HepG2 (cell line): ENCODE measurements around the gene GINS2. TPM values are rescaled to one million over a fixed set of nuclear protein-coding genes. Genes with fewer than 3 reads are reported as not detected.
A peak's percentile ranks its signal among the peaks of the same experiment; 100 is the strongest.

Experiments used
- ATAC-seq: fragments of 200-7000 bp; cut with Tn5 transposase; 3 replicates; pipeline ENCODE4 v1.9.1; 2020; ENCODE audit warnings: mild to moderate bottlenecking, moderate library complexity
- BruUV-seq: library from RNA; stranded (reverse); fragments of 400-500 nt; replicated peaks from 2 replicates; lab custom pipeline; 2021; lab: Mats Ljungman, UMichigan
- CTCF ChIA-PET: fragments of 300-600 bp; formaldehyde crosslinking; extraction: SDS; loops from one replicate; lab custom pipeline; 2021; ENCODE audit warnings: low total read pairs, inconsistent platforms, low intra/inter-chr PET ratio; lab: Yijun Ruan, JAX
- POLR2A ChIA-PET: fragments of 350-600 bp; sonication (Branson Sonifier 250); formaldehyde crosslinking; loops from one replicate; lab custom pipeline; 2020; ENCODE audit warnings: antibody characterized with exemption, inconsistent platforms; lab: Yijun Ruan, JAX
- DNase-seq: peaks from one replicate; pipeline ENCODE4 v3.0.0-alpha.2; 2015; ENCODE audit warnings: low spot score
- FAIRE-seq: peaks from 3 replicates; lab custom pipeline; 2011; peaks lifted over from hg19 to GRCh38; lab: Jason Lieb, UNC
- H2AFZ ChIP-seq: one replicate; pipeline ENCODE4 v1.6.1; 2011; ENCODE audit warnings: low read length, inconsistent platforms
- H3K27ac ChIP-seq: fragments of 300-600 bp; 3 replicates; pipeline ENCODE4 v1.8.0; 2011; ENCODE audit warnings: mixed run types, mild to moderate bottlenecking, mixed read lengths, low read length, inconsistent platforms; ENCODE audit not compliant: insufficient read depth; ENCODE audit errors: extremely low read length
- H3K27me3 ChIP-seq, 2 experiments: fragments of 200-600 bp in 1 of 2; 2 replicates in 1 of 2; 3 replicates in 1 of 2; pipeline versions ENCODE4 v1.6.0 to v1.8.0; 2011; ENCODE audit warnings: low read length in 2 of 2, mild to moderate bottlenecking in 2 of 2, moderate library complexity in 2 of 2, inconsistent platforms in 1 of 2; ENCODE audit not compliant: insufficient read depth in 2 of 2, control insufficient read depth in 1 of 2
- H3K36me3 ChIP-seq, 2 experiments: fragments of 200-600 bp in 1 of 2; replicated peaks in 1 of 2; 2 replicates in 1 of 2; 3 replicates in 1 of 2; pipeline versions ENCODE4 v1.5.1 to v1.8.0; 2011; ENCODE audit warnings: low read length in 2 of 2, inconsistent platforms in 1 of 2; ENCODE audit not compliant: insufficient read depth in 2 of 2, control insufficient read depth in 1 of 2
- H3K4me1 ChIP-seq: 2 replicates; pipeline ENCODE4 v1.5.1; 2012; ENCODE audit warnings: low read length, inconsistent platforms; ENCODE audit not compliant: insufficient read depth
- H3K4me2 ChIP-seq: 2 replicates; pipeline ENCODE4 v1.6.0; 2011; ENCODE audit warnings: low read depth, low read length, inconsistent platforms
- H3K4me3 ChIP-seq, 3 experiments: fragments of 200-600 bp in 1 of 3; sonication (generic), shearing (Covaris generic) in 1 of 3; replicated peaks in 1 of 3; 2 replicates each; pipeline ENCODE4 v1.5.1; 2011 to 2016; ENCODE audit warnings: low read length in 3 of 3, inconsistent platforms in 2 of 3, low read depth in 2 of 3, mild to moderate bottlenecking in 2 of 3, control low read depth in 1 of 3, mixed read lengths in 1 of 3; ENCODE audit not compliant: insufficient read depth in 1 of 3
- H3K79me2 ChIP-seq: one replicate; pipeline ENCODE4 v1.6.1; 2011; ENCODE audit warnings: low read length, inconsistent platforms; ENCODE audit not compliant: insufficient read depth
- H3K9ac ChIP-seq: 2 replicates; pipeline ENCODE4 v1.6.0; 2011; ENCODE audit warnings: mild to moderate bottlenecking, low read depth, low read length, inconsistent platforms; ENCODE audit not compliant: insufficient read depth
- H3K9me3 ChIP-seq: 2 replicates; pipeline ENCODE4 v1.5.1; 2012; ENCODE audit warnings: mild to moderate bottlenecking, low read length
- H4K20me1 ChIP-seq: 2 replicates; pipeline ENCODE4 v1.6.0; 2011; ENCODE audit warnings: inconsistent platforms, mild to moderate bottlenecking, low read length, moderate library complexity; ENCODE audit not compliant: insufficient read depth
- EED ChIP-seq: sonication (generic); formaldehyde crosslinking; IDR thresholded peaks from 2 replicates; pipeline ENCODE4 v1.5.0; 2020; ENCODE audit warnings: mild to moderate bottlenecking, missing genetic modification reagents
- GABPB1 ChIP-seq: IDR thresholded peaks from 2 replicates; pipeline ENCODE4 v1.6.1; 2016; ENCODE audit warnings: mild to moderate bottlenecking, missing genetic modification reagents, moderate library complexity, missing compliant biosample characterization
- MYC ChIP-seq: sonication (generic); formaldehyde crosslinking; IDR thresholded peaks from 2 replicates; pipeline ENCODE4 v1.9.0; 2021; ENCODE audit warnings: missing genetic modification reagents, borderline replicate concordance
- RBM22 ChIP-seq: fragments of 200-400 bp; formaldehyde crosslinking; optimal IDR thresholded peaks from 2 replicates; pipeline ENCODE3; 2017; ENCODE audit warnings: mild to moderate bottlenecking, low read length, moderate library complexity
- STAG1 ChIP-seq: sonication (generic); formaldehyde crosslinking; IDR thresholded peaks from 2 replicates; pipeline ENCODE4 v1.4.0; 2020; ENCODE audit warnings: missing genetic modification reagents
- ZBTB38 ChIP-seq: sonication (generic); formaldehyde crosslinking; IDR thresholded peaks from 2 replicates; pipeline ENCODE4 v1.5.1; 2020; ENCODE audit warnings: mild to moderate bottlenecking, missing genetic modification reagents
- ZNF143 ChIP-seq: sonication (generic); formaldehyde crosslinking; IDR thresholded peaks from 2 replicates; pipeline ENCODE4 v1.4.0; 2020; ENCODE audit warnings: missing genetic modification reagents
- ZNF263 ChIP-seq: sonication (generic); formaldehyde crosslinking; IDR thresholded peaks from 2 replicates; pipeline ENCODE4 v1.4.0; 2020; ENCODE audit warnings: missing genetic modification reagents
- ZNF780A ChIP-seq: sonication (generic); formaldehyde crosslinking; IDR thresholded peaks from 2 replicates; pipeline ENCODE4 v1.8.0; 2022; ENCODE audit warnings: mild to moderate bottlenecking, missing genetic modification reagents, moderate library complexity
- WGBS: methylation state at CpG from one replicate; pipeline ENCODE4 v1.1.6; 2017; ENCODE audit warnings: low lambda C conversion rate; 5-methylcytosine and 5-hydroxymethylcytosine counted together
- in situ Hi-C: cut with HindIII; loops from 2 replicates; pipeline ENCODE4 v1.10.0; 2017; ENCODE audit warnings: low pct_unique_long_range_greater_than_20kb; ENCODE audit not compliant: extremely low pct_ligation_motif_present
- intact Hi-C: fragments of 100-400 bp; cut with micrococcal nuclease; formaldehyde crosslinking; loops from one replicate; pipeline ENCODE4 v1.10.0; 2022; ENCODE audit not compliant: unreplicated experiment
- polyA plus RNA-seq, 8 experiments: library from polyadenylated mRNA; depleted of rRNA in 3 of 8; stranded (reverse) in 7 of 8; unstranded in 1 of 8; fragments of >200 nt; fragmentation: Illumina TruSeq in 4 of 8; extraction: Trizol in 4 of 8; gene quantifications; 2 replicates each; pipeline versions ENCODE4 v1.2.1 to v1.2.3, GENCODE V29; 2011 to 2016; ENCODE audit warnings: low read depth in 4 of 8, missing spikeins in 1 of 8, mixed read lengths in 1 of 8; ENCODE audit not compliant: insufficient read depth in 1 of 8
- total RNA-seq, 5 experiments: library from RNA; depleted of rRNA; stranded (reverse); fragments of >200 nt; fragmentation: Illumina TruSeq; extraction: Trizol; gene quantifications; 2 replicates each; pipeline ENCODE4 v1.2.3, GENCODE V29; 2016; ENCODE audit warnings: low read depth in 1 of 5
- TF ChIP-seq, protein P1 (sequence below): sonication (generic); formaldehyde crosslinking; IDR thresholded peaks from 2 replicates; pipeline ENCODE4 v1.4.0; 2020; ENCODE audit warnings: missing genetic modification reagents
- TF ChIP-seq, protein P2 (sequence below): sonication (generic); formaldehyde crosslinking; IDR thresholded peaks from 2 replicates; pipeline ENCODE4 v1.5.1; 2020; ENCODE audit warnings: mild to moderate bottlenecking, missing genetic modification reagents, moderate library complexity
- TF ChIP-seq, protein P3 (sequence below): sonication (generic); formaldehyde crosslinking; IDR thresholded peaks from 2 replicates; pipeline ENCODE4 v1.9.0; 2022; ENCODE audit warnings: missing genetic modification reagents, mild to moderate bottlenecking, borderline replicate concordance
- TF ChIP-seq, protein P4 (sequence below): sonication (generic); formaldehyde crosslinking; IDR thresholded peaks from 2 replicates; pipeline ENCODE4 v1.5.0; 2020; ENCODE audit warnings: mild to moderate bottlenecking, low read depth, missing genetic modification reagents, borderline replicate concordance
- TF ChIP-seq, protein P5 (sequence below): sonication (generic); formaldehyde crosslinking; IDR thresholded peaks from 2 replicates; pipeline ENCODE4 v1.8.0; 2022; ENCODE audit warnings: missing genetic modification reagents, mild to moderate bottlenecking, borderline replicate concordance

The GINS2 gene
- total and polyA plus RNA-seq, 2 of the 13 experiments (the other 11 are each of a cell fraction or from before 2014, with no cell fraction given) = 10.6 to 48.3 TPM

DNA sequence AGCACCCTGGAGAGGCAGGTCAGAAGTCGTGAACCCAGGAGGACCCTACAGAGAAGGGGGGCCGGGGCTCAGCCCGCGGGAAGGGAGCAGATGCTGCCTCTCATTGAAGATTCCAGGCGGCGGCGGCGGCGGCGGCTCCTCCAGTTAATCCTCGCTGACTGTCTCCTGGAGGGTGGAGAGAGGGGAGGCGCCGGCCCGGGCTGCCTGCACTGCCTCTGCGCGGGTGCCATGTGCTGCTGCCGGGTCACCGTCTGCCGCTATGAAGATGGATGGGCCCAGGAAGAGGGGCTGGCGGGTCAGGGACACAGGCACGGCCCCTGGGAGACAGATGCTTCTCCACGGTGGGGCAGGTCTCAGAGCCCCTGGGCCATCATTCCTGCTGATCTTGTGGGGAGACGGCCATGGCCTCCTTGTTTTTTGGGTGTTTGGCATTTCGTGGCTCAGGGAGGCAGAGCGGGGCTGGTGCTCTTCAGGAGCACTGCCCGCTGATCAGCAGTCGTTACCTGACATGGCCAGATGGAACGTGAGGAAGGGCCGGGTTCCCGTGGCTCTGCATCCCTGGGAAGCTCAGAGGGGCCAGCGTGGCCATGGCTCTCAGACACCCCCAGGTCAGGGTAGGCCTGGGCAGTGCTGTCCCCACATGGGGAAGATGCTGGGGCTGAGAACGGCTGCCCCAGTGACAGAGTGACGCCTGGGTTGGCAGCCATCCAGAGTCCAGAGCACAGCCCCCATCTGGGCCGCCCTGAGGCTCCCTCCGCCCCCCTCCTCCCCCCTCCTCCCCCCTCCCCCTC is 36.1 kb downstream of the GINS2 start:
- H3K4me2 ChIP-seq = no peak overlapping the region
- peak; percentile 27 for DNase-seq
- no TSS peak for BruUV-seq
- H3K79me2 ChIP-seq = peaks cover 3% of the 10 kb centered on the region
- H3K4me1 ChIP-seq = peaks cover 17% of the 10 kb centered on the region
- no peaks in the 10 kb centered on the region for H3K27me3 ChIP-seq
- peak overlapping the region; percentile 9 for H3K27ac ChIP-seq
- 87% methylated on average over 26 of the region's 35 CpGs for WGBS
- POLR2A ChIA-PET = no interaction called here
- no peak for FAIRE-seq
- peaks cover 56 to 64% of the 10 kb centered on the region in 2 experiments for H3K36me3 ChIP-seq
- no peak overlapping the region for H3K9ac ChIP-seq
- intact Hi-C loops (no loop called here), in situ Hi-C loops (no loop called here)
- CTCF ChIA-PET = no interaction called here
- H3K4me3 ChIP-seq = no peak overlapping the region
- ATAC-seq = peak; percentile 63
- H3K9me3 ChIP-seq = no peaks in the 10 kb centered on the region
- H4K20me1 ChIP-seq = peaks cover 51% of the 10 kb centered on the region
- no peak overlapping the region for H2AFZ ChIP-seq
- TF ChIP-seq, protein P1, sequence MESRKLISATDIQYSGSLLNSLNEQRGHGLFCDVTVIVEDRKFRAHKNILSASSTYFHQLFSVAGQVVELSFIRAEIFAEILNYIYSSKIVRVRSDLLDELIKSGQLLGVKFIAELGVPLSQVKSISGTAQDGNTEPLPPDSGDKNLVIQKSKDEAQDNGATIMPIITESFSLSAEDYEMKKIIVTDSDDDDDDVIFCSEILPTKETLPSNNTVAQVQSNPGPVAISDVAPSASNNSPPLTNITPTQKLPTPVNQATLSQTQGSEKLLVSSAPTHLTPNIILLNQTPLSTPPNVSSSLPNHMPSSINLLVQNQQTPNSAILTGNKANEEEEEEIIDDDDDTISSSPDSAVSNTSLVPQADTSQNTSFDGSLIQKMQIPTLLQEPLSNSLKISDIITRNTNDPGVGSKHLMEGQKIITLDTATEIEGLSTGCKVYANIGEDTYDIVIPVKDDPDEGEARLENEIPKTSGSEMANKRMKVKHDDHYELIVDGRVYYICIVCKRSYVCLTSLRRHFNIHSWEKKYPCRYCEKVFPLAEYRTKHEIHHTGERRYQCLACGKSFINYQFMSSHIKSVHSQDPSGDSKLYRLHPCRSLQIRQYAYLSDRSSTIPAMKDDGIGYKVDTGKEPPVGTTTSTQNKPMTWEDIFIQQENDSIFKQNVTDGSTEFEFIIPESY = peak; percentile 74
- peak; percentile 7; the same call in 1 of the 2 replicates for TF ChIP-seq MYC (CRISPR knock-in tag)
- TF ChIP-seq STAG1 (CRISPR knock-in tag) = no peak
- no peak for TF ChIP-seq ZNF780A (CRISPR knock-in tag)
- TF ChIP-seq EED (CRISPR knock-in tag) = peak; percentile 72; the same call in 1 of the 2 replicates
- peak; percentile 48; the same call in 1 of the 2 replicates for TF ChIP-seq ZBTB38 (CRISPR knock-in tag)
- TF ChIP-seq, protein P2, sequence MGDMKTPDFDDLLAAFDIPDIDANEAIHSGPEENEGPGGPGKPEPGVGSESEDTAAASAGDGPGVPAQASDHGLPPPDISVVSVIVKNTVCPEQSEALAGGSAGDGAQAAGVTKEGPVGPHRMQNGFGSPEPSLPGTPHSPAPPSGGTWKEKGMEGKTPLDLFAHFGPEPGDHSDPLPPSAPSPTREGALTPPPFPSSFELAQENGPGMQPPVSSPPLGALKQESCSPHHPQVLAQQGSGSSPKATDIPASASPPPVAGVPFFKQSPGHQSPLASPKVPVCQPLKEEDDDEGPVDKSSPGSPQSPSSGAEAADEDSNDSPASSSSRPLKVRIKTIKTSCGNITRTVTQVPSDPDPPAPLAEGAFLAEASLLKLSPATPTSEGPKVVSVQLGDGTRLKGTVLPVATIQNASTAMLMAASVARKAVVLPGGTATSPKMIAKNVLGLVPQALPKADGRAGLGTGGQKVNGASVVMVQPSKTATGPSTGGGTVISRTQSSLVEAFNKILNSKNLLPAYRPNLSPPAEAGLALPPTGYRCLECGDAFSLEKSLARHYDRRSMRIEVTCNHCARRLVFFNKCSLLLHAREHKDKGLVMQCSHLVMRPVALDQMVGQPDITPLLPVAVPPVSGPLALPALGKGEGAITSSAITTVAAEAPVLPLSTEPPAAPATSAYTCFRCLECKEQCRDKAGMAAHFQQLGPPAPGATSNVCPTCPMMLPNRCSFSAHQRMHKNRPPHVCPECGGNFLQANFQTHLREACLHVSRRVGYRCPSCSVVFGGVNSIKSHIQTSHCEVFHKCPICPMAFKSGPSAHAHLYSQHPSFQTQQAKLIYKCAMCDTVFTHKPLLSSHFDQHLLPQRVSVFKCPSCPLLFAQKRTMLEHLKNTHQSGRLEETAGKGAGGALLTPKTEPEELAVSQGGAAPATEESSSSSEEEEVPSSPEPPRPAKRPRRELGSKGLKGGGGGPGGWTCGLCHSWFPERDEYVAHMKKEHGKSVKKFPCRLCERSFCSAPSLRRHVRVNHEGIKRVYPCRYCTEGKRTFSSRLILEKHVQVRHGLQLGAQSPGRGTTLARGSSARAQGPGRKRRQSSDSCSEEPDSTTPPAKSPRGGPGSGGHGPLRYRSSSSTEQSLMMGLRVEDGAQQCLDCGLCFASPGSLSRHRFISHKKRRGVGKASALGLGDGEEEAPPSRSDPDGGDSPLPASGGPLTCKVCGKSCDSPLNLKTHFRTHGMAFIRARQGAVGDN = peak; percentile 37
- TF ChIP-seq ZNF263 (CRISPR knock-in tag) = peak; percentile 88
- TF ChIP-seq, protein P3, sequence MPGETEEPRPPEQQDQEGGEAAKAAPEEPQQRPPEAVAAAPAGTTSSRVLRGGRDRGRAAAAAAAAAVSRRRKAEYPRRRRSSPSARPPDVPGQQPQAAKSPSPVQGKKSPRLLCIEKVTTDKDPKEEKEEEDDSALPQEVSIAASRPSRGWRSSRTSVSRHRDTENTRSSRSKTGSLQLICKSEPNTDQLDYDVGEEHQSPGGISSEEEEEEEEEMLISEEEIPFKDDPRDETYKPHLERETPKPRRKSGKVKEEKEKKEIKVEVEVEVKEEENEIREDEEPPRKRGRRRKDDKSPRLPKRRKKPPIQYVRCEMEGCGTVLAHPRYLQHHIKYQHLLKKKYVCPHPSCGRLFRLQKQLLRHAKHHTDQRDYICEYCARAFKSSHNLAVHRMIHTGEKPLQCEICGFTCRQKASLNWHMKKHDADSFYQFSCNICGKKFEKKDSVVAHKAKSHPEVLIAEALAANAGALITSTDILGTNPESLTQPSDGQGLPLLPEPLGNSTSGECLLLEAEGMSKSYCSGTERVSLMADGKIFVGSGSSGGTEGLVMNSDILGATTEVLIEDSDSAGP (CRISPR knock-in tag) = peak; percentile 13; the same call in 1 of the 2 replicates
- TF ChIP-seq, protein P4, sequence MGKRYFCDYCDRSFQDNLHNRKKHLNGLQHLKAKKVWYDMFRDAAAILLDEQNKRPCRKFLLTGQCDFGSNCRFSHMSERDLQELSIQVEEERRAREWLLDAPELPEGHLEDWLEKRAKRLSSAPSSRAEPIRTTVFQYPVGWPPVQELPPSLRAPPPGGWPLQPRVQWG = no peak
- 0 out of 2 replicates have a peak, but pooled peaks have one; percentile 25 for TF ChIP-seq GABPB1 (CRISPR knock-in tag)
- TF ChIP-seq ZNF143 (CRISPR knock-in tag) = no peak
- TF ChIP-seq, protein P5, sequence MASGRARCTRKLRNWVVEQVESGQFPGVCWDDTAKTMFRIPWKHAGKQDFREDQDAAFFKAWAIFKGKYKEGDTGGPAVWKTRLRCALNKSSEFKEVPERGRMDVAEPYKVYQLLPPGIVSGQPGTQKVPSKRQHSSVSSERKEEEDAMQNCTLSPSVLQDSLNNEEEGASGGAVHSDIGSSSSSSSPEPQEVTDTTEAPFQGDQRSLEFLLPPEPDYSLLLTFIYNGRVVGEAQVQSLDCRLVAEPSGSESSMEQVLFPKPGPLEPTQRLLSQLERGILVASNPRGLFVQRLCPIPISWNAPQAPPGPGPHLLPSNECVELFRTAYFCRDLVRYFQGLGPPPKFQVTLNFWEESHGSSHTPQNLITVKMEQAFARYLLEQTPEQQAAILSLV (CRISPR knock-in tag) = peak; percentile 48; the same call in 1 of the 2 replicates
- TF ChIP-seq RBM22 = peak; percentile 65
